Neural cell (in vitro differentiated cells): Measurements from ENCODE around the gene PROX2. TPM values are rescaled to one million over a fixed set of nuclear protein-coding genes. Genes with fewer than 3 reads are reported as not detected.
A peak's percentile ranks its signal among the peaks of the same experiment; 100 is the strongest.

Experiments used
- H2AFZ ChIP-seq: fragments of 200-600, 300-800 bp; sonication (generic), shearing (Covaris generic); 2 replicates; pipeline ENCODE4 v1.6.0; 2014; ENCODE audit warnings: low read depth, mild to moderate bottlenecking, antibody characterized with exemption, low read length, moderate library complexity
- H3F3A ChIP-seq: fragments of 200-600 bp; shearing (Covaris generic); 2 replicates; pipeline ENCODE4 v1.6.1; 2016; ENCODE audit warnings: mild to moderate bottlenecking, moderate library complexity, mixed read lengths, antibody characterized with exemption, low read length; ENCODE audit not compliant: insufficient read depth, poor library complexity, severe bottlenecking
- H3K27ac ChIP-seq: fragments of 200-600, 300-800 bp; sonication (generic), shearing (Covaris generic); 2 replicates; pipeline ENCODE4 v1.5.1; 2014; ENCODE audit warnings: mild to moderate bottlenecking, low read length, moderate library complexity
- H3K27me3 ChIP-seq: fragments of 300-800, 200-600 bp; sonication (generic), shearing (Covaris generic); 2 replicates; pipeline ENCODE4 v1.6.0; 2014; ENCODE audit warnings: mild to moderate bottlenecking, low read depth, low read length, moderate library complexity; ENCODE audit not compliant: insufficient read depth
- H3K36me3 ChIP-seq: fragments of 300-800, 200-600 bp; sonication (generic), shearing (Covaris generic); 2 replicates; pipeline ENCODE4 v1.5.1; 2014; ENCODE audit warnings: mild to moderate bottlenecking, antibody characterized with exemption, low read length, moderate library complexity; ENCODE audit not compliant: insufficient read depth
- H3K4me2 ChIP-seq: fragments of 300-800, 200-600 bp; sonication (generic), shearing (Covaris generic); 2 replicates; pipeline ENCODE4 v1.6.0; 2014; ENCODE audit warnings: mild to moderate bottlenecking, low read length
- H3K4me3 ChIP-seq: fragments of 300-800, 200-600 bp; sonication (generic), shearing (Covaris generic); 2 replicates; pipeline ENCODE4 v1.5.1; 2014; ENCODE audit warnings: mild to moderate bottlenecking, low read length, moderate library complexity
- H3K79me2 ChIP-seq: fragments of 200-600 bp; shearing (Covaris generic); replicated peaks from 2 replicates; pipeline ENCODE4 v1.6.0; 2014; ENCODE audit warnings: mild to moderate bottlenecking, low read length, moderate library complexity; ENCODE audit not compliant: insufficient read depth
- H3K9ac ChIP-seq: fragments of 300-800, 200-600 bp; sonication (generic), shearing (Covaris generic); 2 replicates; pipeline ENCODE4 v1.6.1; 2016; ENCODE audit warnings: mild to moderate bottlenecking, low read length, mixed read lengths
- H3K9me2 ChIP-seq: fragments of 200-600 bp; shearing (Covaris generic); 2 replicates; pipeline ENCODE4 v1.6.1; 2016; ENCODE audit warnings: mild to moderate bottlenecking, low read length, mixed read lengths; ENCODE audit not compliant: insufficient read depth
- H3K9me3 ChIP-seq: fragments of 200-600, 300-800 bp; sonication (generic), shearing (Covaris generic); 2 replicates; pipeline ENCODE4 v1.6.1; 2016; ENCODE audit warnings: mild to moderate bottlenecking, mixed run types, low read length, moderate library complexity, mixed read lengths
- H4K20me1 ChIP-seq: fragments of 200-600 bp; shearing (Covaris generic); 2 replicates; pipeline ENCODE4 v1.6.1; 2016; ENCODE audit warnings: mild to moderate bottlenecking, mixed run types; ENCODE audit not compliant: insufficient read depth
- EP300 ChIP-seq: fragments of 450-650 bp; conservative IDR thresholded peaks from 2 replicates; pipeline ENCODE4 v1.6.1; 2014; ENCODE audit warnings: antibody characterized with exemption, mild to moderate bottlenecking, moderate library complexity; ENCODE audit not compliant: poor library complexity, severe bottlenecking
- EZH2 ChIP-seq: fragments of 200-600, 300-800 bp; shearing (Covaris generic), sonication (generic); IDR thresholded peaks from 2 replicates; pipeline ENCODE4 v1.6.1; 2014; ENCODE audit warnings: antibody characterized with exemption, low read length, borderline replicate concordance, mild to moderate bottlenecking; ENCODE audit not compliant: insufficient read depth, poor library complexity, severe bottlenecking
- MXI1 ChIP-seq: fragments of 450-650 bp; conservative IDR thresholded peaks from 2 replicates; pipeline ENCODE4 v1.6.1; 2014; ENCODE audit warnings: antibody characterized with exemption, mild to moderate bottlenecking; ENCODE audit not compliant: poor library complexity, severe bottlenecking
- POLR2AphosphoS5 ChIP-seq: IDR thresholded peaks from 2 replicates; pipeline ENCODE4 v1.6.1; 2012
- RAD21 ChIP-seq: fragments of 450-650 bp; conservative IDR thresholded peaks from 2 replicates; pipeline ENCODE4 v1.6.1; 2014; ENCODE audit warnings: antibody characterized with exemption, mild to moderate bottlenecking, moderate library complexity
- SMC3 ChIP-seq: fragments of 450-650 bp; conservative IDR thresholded peaks from 2 replicates; pipeline ENCODE4 v1.6.1; 2014; ENCODE audit warnings: antibody characterized with exemption, mild to moderate bottlenecking, moderate library complexity; ENCODE audit not compliant: poor library complexity
- TAF1 ChIP-seq: IDR thresholded peaks from 2 replicates; pipeline ENCODE4 v1.6.1; 2012; ENCODE audit warnings: low read depth
- polyA plus RNA-seq: library from polyadenylated mRNA; depleted of rRNA; stranded (reverse); fragments of >200 nt; gene quantifications from 2 replicates; pipeline ENCODE4 v1.2.3, GENCODE V29; 2014
- TF ChIP-seq, protein P1 (sequence below): IDR thresholded peaks from 2 replicates; pipeline ENCODE4 v1.6.1; 2012; ENCODE audit warnings: borderline replicate concordance
- TF ChIP-seq, protein P2 (sequence below): fragments of 450-650 bp; IDR thresholded peaks from 2 replicates; pipeline ENCODE4 v1.5.1; 2014; ENCODE audit warnings: antibody characterized with exemption, mild to moderate bottlenecking, moderate library complexity; ENCODE audit not compliant: poor library complexity, severe bottlenecking

Gene PROX2
- polyA plus RNA-seq, 1 donor from 2014 or later = not detected

DNA sequence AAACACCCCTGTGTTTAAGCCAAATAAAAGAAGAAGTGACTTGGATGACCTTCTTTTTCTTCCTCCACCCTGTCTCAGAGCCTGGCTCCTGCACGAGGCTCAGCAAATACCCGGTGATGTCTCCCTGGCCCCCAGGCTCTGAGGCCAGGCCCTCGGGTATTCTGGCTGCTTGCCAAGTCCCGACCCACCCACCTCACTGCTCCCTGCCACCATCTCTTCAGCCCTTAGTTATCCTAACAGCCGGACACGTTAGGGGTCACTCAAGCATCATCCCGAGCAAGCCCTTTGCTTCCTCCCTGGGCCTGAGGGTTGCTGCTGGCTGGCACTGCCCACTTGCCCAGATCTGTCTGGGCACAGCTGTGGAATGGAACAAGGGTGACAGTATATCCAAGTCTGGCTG lies 39.9 kb upstream of the PROX2 start:
- H3F3A ChIP-seq = no peaks in the 10 kb centered on the region
- H3K4me2 ChIP-seq = no peak overlapping the region
- no peaks in the 10 kb centered on the region for H3K9me3 ChIP-seq
- no peaks in the 10 kb centered on the region for H4K20me1 ChIP-seq
- TF ChIP-seq, protein P1, sequence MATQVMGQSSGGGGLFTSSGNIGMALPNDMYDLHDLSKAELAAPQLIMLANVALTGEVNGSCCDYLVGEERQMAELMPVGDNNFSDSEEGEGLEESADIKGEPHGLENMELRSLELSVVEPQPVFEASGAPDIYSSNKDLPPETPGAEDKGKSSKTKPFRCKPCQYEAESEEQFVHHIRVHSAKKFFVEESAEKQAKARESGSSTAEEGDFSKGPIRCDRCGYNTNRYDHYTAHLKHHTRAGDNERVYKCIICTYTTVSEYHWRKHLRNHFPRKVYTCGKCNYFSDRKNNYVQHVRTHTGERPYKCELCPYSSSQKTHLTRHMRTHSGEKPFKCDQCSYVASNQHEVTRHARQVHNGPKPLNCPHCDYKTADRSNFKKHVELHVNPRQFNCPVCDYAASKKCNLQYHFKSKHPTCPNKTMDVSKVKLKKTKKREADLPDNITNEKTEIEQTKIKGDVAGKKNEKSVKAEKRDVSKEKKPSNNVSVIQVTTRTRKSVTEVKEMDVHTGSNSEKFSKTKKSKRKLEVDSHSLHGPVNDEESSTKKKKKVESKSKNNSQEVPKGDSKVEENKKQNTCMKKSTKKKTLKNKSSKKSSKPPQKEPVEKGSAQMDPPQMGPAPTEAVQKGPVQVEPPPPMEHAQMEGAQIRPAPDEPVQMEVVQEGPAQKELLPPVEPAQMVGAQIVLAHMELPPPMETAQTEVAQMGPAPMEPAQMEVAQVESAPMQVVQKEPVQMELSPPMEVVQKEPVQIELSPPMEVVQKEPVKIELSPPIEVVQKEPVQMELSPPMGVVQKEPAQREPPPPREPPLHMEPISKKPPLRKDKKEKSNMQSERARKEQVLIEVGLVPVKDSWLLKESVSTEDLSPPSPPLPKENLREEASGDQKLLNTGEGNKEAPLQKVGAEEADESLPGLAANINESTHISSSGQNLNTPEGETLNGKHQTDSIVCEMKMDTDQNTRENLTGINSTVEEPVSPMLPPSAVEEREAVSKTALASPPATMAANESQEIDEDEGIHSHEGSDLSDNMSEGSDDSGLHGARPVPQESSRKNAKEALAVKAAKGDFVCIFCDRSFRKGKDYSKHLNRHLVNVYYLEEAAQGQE = no peak
- TF ChIP-seq SMC3 (no peak), TAF1 (no peak), EZH2 (no peak), RAD21 (no peak), EP300 (no peak), MXI1 (no peak), POLR2AphosphoS5 (no peak)
- TF ChIP-seq, protein P2, sequence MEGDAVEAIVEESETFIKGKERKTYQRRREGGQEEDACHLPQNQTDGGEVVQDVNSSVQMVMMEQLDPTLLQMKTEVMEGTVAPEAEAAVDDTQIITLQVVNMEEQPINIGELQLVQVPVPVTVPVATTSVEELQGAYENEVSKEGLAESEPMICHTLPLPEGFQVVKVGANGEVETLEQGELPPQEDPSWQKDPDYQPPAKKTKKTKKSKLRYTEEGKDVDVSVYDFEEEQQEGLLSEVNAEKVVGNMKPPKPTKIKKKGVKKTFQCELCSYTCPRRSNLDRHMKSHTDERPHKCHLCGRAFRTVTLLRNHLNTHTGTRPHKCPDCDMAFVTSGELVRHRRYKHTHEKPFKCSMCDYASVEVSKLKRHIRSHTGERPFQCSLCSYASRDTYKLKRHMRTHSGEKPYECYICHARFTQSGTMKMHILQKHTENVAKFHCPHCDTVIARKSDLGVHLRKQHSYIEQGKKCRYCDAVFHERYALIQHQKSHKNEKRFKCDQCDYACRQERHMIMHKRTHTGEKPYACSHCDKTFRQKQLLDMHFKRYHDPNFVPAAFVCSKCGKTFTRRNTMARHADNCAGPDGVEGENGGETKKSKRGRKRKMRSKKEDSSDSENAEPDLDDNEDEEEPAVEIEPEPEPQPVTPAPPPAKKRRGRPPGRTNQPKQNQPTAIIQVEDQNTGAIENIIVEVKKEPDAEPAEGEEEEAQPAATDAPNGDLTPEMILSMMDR = no peak
- H3K9ac ChIP-seq = no peak overlapping the region
- H3K27me3 ChIP-seq = no peaks in the 10 kb centered on the region
- no peak overlapping the region for H2AFZ ChIP-seq
- H3K27ac ChIP-seq = no peak overlapping the region
- no peaks in the 10 kb centered on the region for H3K79me2 ChIP-seq
- no peaks in the 10 kb centered on the region for H3K36me3 ChIP-seq
- H3K4me3 ChIP-seq = no peak overlapping the region
- no peaks in the 10 kb centered on the region for H3K9me2 ChIP-seq

DNA sequence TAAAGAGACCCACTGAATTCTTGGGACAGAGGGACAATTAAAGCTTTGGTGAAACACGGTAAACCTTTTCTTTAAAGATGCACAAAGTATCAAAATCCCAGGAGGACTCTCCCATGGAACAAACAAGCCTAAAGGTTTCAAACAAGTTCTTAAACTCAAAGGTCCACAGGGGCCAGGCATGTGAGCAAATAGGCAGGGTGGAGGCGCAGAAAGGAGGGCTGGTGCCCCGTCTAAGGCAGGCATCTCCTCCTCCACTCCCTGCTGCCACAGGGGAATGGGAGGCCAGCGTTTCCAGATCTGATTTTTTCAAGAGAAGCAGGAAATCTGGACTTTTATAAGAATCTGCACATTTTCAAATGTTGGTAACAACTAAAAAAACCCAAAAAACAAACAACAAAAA lies 39.5 kb upstream of the PROX2 start:
- H3K4me3 ChIP-seq = no peak overlapping the region
- H2AFZ ChIP-seq = no peak overlapping the region
- no peaks in the 10 kb centered on the region for H3K9me2 ChIP-seq
- no peaks in the 10 kb centered on the region for H4K20me1 ChIP-seq
- no peaks in the 10 kb centered on the region for H3K27me3 ChIP-seq
- H3K9ac ChIP-seq = no peak overlapping the region
- H3K79me2 ChIP-seq = no peaks in the 10 kb centered on the region
- no peaks in the 10 kb centered on the region for H3K36me3 ChIP-seq
- no peak overlapping the region for H3K4me2 ChIP-seq
- no peaks in the 10 kb centered on the region for H3F3A ChIP-seq
- H3K9me3 ChIP-seq = no peaks in the 10 kb centered on the region
- no peak overlapping the region for H3K27ac ChIP-seq
- no peak for TF ChIP-seq RAD21

DNA sequence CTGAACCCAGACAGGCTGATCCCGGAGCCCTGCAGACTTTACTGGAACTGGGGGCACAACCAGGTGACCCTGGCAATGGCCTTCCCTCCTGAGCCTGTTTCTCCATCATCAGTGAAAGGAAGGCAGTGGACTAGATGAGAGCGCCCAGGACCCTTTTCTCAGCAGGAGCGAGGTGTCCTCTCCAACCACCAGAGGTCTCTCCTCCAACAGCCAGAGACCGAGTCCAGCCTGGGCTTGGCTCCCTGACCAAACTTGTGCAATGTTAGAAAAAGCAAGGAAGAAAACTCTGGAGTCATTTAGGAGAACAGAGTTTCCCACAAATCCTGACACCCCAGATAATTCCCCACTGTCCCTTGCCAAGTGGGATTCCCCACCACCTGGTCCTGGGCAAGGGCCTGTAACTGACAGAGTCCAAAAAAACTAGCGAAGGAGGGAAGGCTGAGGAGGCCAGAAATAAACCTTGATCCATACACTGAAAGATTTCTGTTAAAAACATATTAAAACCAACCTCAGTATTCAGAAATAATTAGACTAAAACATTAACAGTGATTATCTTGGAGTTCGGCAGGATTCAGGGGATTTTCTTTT lies 38.1 kb upstream of the PROX2 start:
- no peak for TF ChIP-seq MXI1
- TF ChIP-seq RAD21 = peak; percentile 44
- TF ChIP-seq, protein P1 = no peak
- TF ChIP-seq SMC3 = peak; percentile 54
- no peak for TF ChIP-seq TAF1
- TF ChIP-seq, protein P2 = peak; percentile 45
- TF ChIP-seq POLR2AphosphoS5 = no peak
- no peak for TF ChIP-seq EZH2
- H3K9me3 ChIP-seq = no peaks in the 10 kb centered on the region
- no peak overlapping the region for H3K4me3 ChIP-seq
- H3F3A ChIP-seq = no peaks in the 10 kb centered on the region
- no peaks in the 10 kb centered on the region for H3K79me2 ChIP-seq
- no peak overlapping the region for H2AFZ ChIP-seq
- H4K20me1 ChIP-seq = no peaks in the 10 kb centered on the region
- no peak overlapping the region for H3K27ac ChIP-seq
- H3K9me2 ChIP-seq = no peaks in the 10 kb centered on the region
- no peak overlapping the region for H3K4me2 ChIP-seq
- no peaks in the 10 kb centered on the region for H3K27me3 ChIP-seq
- no peak overlapping the region for H3K9ac ChIP-seq
- H3K36me3 ChIP-seq = no peaks in the 10 kb centered on the region
